NCI-H1048 (cell line): ENCODE results near the gene DDI2.
A peak's percentile ranks its signal among the peaks of the same experiment; 100 is the strongest.

ENCODE experiments used
- DNase-seq: peaks from one replicate; lab custom pipeline; 2025; lab: John Stamatoyannopoulos, UW

The DDI2 gene

DNA sequence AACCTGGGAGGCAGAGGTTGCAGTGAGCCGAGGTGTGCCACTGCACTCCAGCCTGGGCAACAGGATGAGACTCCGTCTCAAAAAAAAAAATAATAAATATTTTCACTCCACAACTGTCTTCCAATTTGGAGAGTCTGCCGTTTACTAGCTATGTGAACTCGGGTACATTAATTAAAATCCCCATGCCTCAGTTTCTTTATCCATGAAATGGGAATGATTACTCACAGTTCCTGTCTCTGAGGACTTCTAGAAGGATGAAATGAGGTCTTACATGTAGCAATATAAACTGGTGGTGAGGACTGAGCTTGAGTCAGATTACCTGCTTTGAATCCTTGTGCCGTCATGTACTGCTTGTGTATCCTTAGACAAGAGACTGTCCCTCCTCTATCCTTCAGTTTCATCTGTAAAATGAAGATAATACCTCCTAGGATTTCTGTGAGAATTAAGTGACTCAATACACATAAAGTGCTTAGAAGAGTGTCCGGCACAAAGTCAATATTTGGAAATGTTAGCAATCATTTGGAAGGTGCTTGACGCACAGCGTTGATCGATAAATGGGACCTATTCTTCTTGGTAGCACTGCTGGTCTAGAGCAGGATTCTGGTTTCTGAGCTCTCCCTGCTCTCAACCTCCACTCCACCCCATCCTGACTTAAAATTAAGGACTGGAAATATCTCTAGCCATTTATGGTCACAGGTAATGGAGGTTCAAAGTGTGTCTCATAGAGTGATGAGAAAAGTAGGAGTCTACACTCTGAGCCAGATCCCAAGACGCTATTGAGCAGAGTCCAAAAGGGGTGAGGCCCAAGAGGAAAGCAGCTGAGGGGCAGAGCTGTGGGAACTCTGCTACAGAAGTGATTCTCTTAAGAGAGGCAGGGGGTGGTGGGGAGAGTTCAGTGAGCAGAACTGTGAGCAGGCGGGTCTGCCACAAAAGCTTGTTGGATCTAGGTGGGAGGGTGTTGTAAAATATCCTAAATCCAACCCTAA, 11.6 kb upstream of the DDI2 start:
- no peak for DNase-seq

DNA sequence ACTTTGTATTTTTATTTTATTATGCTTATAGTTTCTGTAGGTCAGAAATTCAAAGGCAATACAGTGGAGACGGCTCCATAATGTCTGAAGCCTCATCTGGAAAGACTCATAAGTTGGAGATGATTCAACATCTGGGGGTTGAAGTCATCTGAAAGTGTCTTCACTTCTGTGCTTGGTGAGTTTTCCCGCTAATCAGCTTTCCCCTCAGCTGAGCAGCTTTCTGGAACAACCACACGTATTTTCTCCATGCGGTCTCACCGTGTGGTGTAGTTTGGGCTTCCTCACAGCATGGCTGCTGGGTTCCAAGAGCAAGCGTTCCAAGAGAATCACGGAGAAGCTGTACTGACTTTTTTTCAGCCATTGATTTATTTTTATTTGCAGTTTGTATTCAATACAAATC, 7.6 kb upstream of the DDI2 start:
- DNase-seq, result no peak

DNA sequence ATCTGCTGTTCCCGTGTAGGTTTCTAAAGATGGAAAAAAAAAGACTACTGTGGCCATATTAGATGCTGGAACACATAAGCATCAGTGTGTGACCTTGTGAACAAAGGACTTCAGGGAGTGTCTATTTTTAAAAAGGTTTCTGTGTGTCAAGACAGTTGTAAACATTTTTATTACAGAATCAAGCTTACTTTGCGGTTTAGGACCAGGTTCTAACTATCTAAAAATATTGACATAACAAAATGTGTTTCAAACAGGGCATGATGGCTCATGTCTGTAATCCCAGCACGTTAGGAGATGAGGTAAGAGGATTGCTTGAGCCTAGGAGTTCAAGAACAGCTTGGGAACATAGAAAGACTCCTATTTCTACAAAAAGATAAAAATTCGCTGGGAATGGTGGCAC, 7.1 kb upstream of the DDI2 start:
- DNase-seq, result no peak

DNA sequence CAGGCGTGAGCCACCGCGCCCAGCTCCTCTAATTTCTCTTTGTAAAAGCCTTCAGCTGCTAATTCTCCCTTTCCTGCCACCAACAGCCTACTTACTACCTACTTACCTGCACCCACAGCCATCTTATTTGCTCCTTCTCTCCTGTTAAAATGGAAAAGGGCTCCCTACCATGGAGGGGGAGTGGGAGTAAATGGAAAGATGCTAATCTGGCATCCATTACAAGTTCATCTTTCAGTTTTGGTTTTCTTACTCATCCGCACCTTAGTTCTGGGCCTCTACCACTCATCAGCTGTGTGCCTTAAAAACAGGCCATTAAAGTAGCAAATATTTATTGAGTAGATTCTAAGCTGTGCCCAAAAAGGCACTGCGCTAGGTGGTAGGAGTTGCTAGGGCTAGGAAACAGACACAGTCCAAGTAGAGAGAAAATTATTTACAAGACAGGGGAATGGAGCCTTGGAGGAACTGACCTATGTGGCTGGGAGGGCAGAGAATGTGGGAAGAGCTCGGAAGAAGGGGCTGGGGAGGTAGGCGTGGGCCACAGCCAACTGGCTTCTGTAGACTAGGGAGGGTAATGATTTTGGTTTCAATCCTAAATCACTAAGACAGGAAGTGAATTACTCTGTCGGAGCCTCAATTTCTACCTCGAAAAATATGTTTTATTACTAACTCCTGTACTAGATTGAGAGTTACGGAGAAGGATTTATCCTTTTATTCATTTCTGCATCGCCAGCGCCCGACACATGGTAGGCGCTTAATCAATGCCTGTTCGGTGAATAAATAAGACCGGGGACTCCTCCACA, 685 bp upstream of the DDI2 start:
- DNase-seq, result no peak

DNA sequence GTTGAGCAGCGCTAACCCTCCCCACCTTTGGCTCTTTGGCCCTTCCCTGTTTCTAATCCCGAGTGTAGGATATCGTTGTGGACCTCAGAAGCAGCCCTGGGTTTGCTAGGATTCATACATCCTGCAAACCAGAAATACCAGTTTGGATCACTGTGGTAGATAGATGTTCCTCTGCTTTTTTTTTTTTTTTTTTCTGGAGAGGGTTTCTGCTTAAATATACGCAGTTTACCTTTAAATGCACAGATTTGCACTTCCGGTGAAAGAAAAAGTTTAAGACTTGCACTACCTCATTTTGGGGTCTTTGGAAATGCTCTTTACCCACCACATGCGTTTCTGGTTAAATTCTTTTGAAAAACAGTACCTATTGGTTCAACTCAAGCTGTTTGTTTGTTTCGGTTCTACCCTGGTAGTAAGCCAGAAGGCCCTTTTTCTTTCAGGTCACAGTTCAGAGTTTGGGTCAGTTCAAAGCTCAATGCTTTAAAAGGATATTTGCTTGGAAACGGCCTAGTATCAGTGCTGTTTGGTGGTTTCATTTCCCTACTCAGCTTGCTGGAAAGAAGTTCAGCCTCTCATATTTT, 908 bp downstream of the DDI2 start:
- DNase-seq, result peak; percentile 21

DNA sequence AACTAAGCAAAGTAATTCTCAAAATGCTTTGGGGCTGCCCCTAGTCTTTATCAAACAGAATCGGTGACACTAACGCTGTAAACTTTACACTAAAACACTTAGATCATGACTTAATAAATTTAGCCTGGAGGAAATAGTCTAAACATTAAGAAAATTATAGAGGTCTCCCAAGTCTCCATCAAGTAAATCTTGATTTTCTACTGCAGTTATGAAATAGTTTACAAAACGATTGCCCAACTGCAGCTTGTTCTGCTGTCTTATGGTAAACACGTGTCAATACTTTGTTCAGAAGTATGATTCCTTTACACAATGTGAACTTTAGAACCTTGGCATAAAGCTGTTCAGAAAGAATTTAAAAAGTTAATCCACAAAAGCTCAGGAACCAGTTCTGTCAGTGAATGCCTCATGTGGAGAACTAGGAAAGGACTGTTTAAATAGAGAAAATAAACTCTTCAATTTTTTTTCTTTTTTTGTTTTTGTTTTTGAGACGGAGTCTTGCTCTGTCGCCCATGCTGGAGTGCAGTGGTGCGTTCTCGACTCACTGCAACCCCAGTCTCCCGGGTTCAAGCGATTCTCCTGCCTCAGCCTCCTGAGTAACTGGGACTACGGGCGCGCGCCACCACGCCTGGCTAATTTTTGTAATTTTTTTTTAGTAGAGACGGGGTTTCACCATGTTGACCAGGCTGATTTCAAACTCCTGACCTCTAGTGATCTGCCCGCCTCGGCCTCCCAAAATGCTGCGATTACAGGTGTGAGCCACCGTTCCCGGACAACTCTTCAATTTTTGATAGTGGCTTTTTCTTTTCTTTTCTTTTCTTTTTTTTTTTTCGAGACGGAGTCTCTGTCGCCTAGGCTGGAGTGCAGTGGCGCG, 1.6 kb downstream of the DDI2 start:
- DNase-seq, result no peak

DNA sequence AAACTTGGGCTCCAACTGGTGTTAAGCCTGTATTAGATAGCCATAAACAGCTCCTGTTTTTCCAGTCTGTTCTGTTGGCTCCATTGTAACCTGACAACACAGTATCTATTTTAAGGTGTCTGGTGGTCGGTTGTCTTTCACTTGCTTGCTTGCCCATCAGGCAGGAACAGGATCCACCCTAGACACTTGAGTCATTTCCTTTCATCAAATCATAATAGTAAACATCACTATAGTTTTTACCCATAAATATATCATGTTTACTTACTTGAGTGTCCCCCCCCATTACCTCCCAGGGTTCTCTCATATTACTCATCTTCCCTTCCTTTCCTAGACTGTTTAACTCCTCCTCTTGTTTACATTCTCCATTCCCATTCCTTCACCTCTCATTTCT, 2.9 kb downstream of the DDI2 start:
- no peak for DNase-seq

DNA sequence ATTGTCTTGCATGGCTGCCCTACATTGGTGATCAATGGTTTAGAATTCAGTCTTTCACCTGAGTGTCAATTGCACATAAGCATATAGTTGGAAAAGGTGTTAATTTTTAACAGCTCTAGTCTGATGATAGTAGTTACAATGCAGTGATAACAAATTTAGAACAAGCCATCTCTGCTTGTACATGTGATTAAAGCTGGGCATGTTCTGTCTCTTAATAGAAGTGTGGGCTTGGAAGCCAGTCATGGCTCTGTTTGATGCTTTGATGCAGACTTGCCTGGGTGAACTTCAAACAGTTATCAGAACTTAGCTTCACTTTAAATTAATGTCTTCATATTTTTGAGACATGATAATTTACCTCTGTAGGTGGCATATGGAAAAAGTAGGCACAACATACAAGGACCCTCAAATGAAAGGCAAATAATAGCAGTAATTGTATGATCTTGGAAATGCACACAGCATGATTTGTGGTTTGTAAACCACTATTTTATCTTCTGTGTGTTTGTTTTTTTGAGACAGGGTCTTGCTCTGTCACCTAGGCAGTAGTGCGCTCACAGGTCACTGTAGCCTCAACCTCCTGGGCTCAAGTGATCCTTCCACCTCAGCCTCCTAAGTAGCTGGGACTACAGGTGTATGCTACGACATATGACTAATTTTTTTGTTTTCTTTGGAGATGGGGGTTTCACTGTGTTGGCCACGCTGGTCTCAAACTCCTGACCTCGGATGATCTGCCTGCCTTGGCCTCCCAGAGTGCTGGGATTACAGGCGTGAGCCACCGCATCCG, 3.8 kb downstream of the DDI2 start:
- no peak for DNase-seq

DNA sequence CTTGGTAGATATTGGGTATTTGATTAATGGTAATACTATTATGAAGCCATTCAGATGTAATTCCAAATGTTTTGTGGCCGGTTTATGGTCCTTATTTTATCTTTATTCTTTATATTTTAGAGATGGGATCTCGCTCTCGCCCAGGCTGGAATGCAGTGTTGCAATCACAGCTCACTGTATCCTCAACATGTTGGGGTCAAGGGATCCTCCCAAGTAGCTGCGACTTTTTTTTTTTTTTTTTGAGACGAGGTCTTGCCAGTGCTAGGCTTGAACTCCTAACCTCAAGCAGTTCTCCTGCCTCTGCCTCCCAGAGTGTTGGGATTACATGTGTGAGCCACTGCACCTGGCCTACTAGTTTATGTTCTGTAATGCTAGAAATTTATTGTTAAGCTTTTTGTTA, 4.7 kb downstream of the DDI2 start:
- no peak for DNase-seq

DNA sequence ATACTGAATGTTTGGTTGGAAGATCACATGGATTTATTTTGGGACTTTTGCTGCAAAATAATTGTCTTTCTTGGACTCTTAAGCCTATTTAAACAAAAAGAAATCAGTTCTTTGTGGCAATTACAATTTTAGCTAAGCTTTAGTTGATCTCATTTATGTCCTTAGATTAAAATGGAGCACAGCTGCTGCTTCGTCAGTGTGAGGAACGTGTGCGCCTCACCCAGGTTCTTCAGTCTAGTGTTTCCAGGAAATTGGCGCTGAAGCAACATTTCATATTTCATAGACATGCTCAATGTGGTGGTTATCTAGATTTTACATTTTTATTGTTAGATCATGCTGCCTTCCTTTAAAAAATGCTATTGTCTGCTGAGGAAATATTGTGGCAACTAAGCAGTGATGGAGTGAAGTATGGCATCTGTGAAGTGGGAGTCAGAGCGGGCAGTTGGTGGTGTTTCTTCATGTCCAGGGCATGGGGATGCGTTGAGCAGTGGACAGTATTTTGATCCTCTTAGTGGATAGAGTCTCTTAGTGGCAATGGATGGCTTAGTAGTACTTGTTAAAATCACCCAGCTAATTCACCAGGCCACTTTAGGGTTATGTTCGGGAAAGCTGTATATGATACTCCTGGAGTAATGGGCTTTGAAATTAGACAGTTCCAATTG, 5.6 kb downstream of the DDI2 start:
- no peak for DNase-seq

DNA sequence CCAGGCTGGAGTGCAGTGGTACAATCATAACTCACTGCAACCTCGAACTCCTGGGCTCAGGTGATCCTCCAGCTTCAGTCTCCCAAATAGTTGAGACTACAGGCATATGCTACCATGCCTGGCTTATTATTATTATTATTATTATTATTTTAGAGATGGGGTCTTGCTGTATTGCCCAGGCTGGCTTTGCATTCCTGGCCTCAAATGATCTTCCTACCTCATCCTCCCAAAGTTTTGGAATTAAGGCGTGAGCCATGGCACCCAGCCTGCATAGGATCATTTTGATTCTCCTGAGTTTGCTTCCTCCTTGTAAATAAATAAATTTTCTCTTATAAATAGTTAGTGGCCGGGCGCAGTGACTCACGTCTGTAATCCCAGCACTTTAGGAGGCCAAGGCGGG, 6.2 kb downstream of the DDI2 start:
- no peak for DNase-seq

DNA sequence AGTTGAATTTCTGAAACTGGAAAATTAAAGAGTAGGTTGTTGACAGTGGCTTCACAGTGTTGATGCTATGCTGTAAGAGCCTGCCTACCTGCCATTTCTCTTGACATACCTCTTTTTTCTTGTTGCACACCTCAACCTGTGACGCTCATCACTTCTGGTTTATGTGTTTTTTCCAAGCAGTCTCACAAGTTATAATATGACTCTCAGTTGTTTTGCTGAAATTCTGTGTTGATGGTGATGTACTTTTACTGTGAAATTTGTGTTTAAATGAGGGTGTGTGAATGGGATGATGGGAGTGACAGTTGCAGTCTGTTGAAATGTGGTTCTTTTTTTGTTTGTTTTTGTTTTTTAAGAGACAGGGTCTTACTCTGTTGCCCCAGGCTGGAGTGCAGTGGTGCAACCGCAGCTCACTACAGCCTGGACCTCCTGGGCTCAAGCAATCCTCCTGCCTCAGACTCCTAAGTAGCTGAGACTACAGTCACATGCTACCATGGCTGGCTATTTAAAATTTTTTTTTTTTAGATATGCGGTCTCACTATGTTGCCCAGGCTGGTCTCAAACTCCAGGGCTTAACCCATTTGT, 7.0 kb downstream of the DDI2 start:
- no peak for DNase-seq

DNA sequence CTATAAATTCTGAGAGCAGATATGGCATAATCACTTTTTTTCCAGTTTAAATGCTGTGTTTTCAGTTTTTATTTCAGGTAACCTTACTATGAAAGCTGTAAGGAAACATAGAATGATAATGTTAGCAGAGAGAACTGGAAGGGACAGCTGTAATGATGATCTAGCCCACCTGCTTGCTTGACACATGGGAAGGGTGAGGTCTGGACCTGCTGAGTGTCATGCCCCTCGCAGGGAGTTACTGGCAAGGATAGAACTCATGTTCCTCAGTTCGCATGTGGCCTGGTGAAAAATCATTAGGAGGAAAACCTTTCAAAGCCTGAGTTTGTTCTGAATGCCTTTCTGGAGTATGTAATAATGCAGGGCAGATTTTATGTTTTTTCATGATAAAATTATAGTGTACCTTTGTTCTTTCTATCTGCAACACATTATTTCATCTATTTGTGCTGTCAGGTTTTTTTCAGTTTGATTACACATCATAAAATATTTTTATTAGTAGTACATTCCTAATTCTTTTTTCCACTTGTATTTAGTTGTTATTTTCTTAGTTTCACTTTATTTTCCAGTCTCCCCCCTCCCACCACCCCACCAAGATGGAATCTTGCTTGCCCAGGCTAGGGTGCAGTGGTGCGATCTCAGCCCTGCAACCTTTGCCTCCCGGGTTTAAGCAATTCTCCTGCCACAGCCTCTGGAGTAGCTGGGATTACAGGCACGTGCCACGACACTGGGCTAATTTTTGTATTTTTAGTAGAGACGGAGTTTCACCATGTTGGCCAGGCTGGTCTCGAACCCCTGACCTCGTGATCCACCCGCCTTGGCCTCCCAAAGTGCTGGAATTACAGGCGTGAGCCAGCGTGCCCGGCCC, 8.0 kb downstream of the DDI2 start:
- no peak for DNase-seq

DNA sequence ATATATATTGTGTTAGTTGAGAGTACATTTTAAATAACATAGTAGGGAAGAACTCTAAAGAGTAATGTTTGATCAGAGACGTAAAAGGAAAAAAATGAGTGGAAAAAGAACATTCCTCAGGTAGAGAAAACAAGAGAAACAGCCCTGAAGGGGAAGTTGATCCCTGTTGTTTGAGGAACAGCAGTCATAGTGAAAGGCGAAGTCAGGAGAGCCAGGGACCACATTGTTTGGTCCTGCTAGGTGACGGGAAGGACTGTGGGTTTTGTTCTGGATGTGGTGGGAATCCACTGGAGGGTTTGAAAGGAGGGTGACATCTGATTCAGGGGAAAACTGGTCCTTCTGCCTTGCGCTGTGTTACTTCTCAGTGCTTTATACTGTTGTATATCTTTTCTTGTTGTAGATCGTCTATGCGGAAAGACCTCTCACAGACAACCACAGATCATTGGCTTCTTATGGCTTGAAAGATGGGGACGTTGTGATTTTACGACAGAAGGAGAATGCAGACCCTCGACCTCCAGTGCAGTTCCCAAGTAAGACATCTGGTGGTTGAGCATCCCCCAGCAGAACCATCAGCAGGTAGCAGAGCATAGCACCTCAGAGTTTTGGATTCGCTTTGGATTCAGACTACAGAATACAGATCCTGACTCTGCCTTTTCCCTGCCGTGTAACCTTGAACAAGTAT, 9.2 kb downstream of the DDI2 start:
- DNase-seq, result no peak

DNA sequence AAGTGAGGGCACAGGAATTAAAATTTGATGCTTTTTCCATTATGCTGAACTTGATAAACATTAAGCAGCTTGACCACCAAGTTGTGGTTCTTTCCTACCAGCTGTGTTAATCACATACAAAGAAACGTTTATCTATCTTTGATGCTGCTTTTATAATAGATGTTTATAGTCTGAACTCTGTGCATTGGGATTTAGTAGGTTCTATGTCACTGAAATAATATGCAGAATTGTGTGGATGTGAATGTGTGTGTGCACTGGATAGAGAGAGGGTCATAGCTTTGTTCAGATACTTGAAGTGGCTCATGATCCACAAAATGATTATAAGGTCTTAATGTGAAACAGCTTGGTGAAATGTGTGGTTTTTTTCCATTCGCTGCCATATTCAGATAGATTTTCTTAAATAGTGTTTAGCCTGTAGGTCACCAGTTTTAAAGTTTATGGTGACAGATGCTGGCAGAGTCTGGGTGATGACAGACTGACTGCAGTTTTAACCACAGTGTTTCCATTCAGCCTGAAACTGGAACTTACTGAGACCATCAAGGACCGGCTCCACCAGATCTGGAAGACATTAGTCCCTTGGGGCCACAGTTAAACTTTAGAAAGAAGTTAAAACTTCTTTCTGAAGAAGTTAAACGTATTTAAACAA, 10.2 kb downstream of the DDI2 start:
- no peak for DNase-seq

DNA sequence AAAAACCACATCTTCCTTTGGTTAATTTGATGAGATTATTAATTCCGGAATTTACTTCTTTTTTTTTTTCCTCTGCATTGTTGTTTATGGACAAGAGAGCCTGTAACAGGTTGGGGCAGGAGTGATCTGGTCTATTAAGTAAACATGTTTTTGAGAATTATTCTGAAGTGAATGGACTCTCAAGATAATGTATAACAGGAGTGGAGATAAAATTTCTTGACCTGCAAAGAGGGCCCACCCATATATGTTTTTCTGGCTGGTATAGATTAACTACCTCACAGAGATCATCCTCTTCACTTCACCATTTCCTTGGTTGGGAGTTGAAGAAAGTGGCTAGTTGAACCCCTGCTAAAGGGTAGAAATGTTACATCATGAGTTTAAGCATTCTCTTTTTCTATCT, 10.7 kb downstream of the DDI2 start:
- DNase-seq, result no peak

DNA sequence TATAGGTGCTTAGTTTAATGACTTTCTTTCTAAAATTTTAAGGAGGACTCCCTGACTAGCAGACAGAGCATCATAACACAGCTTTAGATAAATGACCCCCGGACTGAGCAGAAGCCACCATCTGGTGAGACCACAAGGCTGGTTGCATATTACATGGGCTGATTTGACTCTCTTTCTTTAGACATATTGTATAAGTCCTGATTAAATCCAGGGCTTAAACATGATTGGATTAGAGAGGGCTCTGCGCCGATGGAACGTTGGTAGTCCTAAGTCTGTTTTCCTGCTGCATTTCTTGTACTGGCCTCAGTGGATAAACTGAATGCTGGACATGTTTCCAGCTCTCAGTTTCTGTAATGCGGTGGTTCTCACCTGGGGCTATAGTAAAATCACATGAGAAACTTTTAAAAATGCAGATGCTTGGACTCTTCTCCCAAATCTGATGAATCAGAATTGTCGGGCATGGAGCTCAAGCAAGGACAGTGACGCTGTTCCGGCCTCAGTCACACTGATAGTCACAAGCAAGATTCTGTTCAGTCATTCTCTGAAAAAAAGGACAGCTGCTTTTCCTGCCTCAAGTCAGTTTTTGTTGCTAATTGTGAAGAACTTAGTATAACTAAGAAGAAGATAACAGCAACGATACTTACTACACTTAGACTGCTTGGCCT, 16.6 kb downstream of the DDI2 start:
- DNase-seq, result no peak

DNA sequence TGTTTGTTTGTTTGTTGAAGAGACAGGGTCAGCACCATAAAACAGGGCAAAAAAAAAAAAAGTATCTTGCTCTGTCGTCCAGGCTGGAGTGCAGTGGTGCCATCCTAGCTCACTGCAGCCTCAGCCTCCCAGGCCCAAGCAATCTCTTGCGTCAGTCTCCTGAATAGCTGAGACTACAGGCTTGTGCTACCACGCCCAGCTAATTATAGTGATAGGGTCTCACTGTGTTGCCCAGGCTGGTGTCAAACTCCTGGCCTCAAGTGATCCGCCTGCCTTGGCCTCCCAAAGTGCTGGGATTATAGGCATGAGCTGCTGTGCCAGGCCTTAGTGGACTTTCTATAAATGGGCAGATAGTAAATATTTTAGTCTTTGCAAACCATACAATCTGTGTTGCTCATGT, 19.2 kb downstream of the DDI2 start:
- DNase-seq, result no peak
